ENCODE results near the gene PPP1R3F.

GRCh38 chrX:49247916-49248811 is 21.4 kb upstream of the PPP1R3F start:
- no peak for TF ChIP-seq CTCF (IDR thresholded peaks at IDR 0.05)
- no peak for TF ChIP-seq POLR2A (IDR thresholded peaks at IDR 0.05)

Measured in esophagus squamous epithelium (tissue), 4 donors.